ENCODE measurements around the gene MACROD1.

DNA sequence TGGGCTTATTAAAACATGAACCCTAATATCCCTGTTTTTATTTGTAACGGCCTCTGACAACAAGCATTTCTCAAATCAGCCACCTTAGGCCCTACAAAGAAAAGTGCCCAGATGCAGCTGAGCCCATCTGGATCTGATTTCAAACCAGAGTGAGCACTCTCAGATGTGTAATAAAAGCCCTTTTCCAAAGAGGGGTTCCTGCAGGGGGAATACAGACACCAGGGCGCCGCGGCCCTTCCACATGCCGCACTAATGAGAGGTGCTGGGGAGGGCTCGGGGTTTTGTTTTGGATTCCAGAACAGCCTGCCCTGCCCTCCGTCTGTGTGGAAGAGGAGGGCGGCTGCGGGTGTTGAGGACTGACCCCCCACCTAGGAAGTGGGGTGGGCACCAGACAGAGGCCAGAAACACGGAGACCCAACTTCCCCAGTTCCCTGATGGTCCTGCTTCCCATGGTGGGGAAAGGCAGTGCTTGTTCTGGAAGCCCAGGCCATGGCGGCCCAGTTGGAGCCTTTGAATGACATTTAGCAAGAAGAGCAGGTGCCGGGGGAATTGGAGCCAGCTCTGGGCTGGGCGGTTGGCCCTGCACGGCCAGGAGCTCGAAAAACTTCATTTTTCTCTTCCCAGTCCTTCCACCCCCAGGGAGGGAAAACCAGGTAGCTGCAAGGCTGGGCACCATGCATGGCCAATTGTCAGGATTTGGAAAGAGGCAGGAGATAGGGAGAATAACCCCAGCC lies 63.7 kb downstream of the MACROD1 start:
- TF ChIP-seq, protein P1, sequence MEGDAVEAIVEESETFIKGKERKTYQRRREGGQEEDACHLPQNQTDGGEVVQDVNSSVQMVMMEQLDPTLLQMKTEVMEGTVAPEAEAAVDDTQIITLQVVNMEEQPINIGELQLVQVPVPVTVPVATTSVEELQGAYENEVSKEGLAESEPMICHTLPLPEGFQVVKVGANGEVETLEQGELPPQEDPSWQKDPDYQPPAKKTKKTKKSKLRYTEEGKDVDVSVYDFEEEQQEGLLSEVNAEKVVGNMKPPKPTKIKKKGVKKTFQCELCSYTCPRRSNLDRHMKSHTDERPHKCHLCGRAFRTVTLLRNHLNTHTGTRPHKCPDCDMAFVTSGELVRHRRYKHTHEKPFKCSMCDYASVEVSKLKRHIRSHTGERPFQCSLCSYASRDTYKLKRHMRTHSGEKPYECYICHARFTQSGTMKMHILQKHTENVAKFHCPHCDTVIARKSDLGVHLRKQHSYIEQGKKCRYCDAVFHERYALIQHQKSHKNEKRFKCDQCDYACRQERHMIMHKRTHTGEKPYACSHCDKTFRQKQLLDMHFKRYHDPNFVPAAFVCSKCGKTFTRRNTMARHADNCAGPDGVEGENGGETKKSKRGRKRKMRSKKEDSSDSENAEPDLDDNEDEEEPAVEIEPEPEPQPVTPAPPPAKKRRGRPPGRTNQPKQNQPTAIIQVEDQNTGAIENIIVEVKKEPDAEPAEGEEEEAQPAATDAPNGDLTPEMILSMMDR (IDR thresholded peaks at IDR 0.05): no peak
- TF ChIP-seq POLR2AphosphoS5 (IDR thresholded peaks at IDR 0.05): no peak

All from prostate gland (tissue), 2 donors.